CD4-positive, alpha-beta T cell treated with Interleukin-4 for 1 hour (primary cell): ENCODE results near the gene GAL3ST1.

ENCODE experiments used
- DNase-seq, 2 donors: peaks; one replicate each; pipeline ENCODE4 v3.0.0-alpha.2; 2020 to 2022

GAL3ST1 gene

GRCh38 chr22:30523646-30524489, 50.6 kb downstream of the GAL3ST1 start:
- DNase-seq: no peak

DNA sequence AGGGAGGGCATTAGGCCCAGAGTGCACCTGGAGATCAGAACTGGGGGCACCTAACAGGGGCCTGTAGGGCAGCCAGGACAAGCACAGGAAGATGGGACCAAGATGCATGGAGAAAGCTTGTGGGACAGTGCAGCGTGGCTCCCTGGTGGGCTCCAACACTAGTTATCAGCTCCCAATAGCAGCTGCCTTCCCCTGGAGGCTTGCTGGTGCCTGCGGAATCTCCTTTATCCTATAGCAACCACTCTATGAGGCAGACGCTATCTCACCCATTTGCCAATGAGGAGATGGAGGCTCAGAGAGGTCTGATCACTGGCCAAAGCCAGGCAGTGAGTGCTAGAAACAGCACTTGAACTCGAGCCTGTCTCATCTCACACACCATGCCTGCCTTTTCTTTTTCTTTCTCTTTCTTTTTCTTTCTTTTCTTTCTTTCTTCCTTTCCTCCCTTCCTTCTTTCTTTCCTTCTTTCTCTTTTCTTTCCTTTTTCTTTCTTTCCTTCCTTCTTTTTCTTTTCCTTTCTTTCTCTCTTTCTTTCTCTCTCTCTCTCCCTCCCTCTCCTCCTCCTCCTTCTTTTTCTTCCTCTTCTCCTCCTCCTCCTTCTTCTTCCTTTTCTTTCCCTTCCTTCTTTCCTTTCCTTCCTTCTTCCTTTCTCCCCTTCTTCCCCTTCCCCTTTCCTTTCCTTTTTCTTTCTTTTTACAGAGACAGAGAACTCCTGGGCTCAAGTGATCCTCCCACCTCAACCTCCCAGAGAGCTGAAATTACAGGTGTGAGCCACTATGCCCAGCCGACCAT, 52.9 kb downstream of the GAL3ST1 start:
- DNase-seq: no peak

DNA sequence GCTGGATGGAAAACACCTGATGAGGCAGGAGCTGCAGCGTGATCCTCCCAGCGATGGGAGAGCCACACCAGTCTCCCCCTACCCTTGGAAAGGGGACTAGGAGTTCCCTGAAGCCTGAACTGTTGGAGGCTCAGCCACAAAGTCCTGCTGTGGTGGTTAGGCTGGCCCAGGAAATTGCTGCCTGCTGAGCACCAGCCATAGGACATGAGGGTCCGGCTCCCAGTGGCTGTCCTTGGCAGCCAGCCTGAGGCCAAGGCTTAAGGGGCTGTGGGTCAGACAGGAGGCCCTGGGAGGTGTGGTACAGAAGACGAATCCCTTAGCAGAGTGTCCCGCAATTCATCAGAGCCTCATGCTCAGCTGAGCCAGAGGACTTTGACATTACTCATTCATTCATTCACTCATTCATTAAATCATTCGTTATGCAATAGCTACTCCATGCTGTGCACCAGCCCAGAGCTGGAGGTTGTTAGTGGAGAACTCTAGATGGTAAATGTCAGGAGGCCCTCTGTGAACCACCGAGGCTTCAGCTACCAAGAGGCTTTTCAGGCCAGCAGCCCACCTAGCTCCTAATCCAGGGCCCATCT, 54.5 kb downstream of the GAL3ST1 start:
- DNase-seq: no peak

GRCh38 chr22:30516731-30517130, 57.7 kb downstream of the GAL3ST1 start:
- no peak for DNase-seq

DNA sequence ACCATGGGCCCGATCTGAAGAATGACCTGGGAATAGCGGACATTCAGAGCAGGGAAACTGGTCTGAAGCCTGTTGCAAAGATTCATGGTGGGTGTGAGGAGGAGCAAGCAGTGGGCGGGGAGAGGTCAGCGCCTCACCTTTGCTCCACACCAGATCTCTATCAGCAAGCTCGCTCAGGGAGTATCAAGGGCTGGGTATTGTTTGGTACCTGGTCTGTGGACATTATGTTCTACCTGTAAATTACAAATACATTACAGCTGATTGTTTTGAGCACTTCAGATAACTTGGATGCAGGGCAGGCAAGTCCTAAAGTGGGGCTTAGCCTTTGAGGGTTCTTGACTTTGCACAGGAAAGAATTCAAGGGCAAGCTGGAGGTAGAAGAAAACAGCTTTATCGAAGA, 58.2 kb downstream of the GAL3ST1 start:
- no peak for DNase-seq

DNA sequence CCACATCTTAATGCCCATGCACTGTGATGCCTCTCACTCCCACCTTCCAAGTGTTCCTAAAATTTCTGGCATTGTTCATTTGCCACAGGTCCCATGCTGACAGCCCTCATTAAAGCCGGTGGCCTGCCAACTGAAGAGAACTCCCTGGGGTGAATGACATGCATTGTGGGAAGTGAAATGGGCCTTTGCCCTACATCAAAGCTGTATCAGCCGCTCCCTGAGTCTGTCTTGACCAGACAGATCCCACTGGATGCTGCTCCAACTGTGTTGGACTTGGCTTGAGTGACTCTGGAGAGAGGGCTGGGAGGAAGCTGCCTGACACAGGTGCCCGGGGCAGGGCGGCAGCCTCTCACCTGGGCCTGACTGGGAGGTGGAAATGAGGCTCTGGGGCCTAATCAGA, 60.2 kb downstream of the GAL3ST1 start:
- DNase-seq: no peak

- DNase-seq: no peak
Measured at GRCh38 chr22:30513462-30513861, 61.0 kb downstream of the GAL3ST1 start.

DNA sequence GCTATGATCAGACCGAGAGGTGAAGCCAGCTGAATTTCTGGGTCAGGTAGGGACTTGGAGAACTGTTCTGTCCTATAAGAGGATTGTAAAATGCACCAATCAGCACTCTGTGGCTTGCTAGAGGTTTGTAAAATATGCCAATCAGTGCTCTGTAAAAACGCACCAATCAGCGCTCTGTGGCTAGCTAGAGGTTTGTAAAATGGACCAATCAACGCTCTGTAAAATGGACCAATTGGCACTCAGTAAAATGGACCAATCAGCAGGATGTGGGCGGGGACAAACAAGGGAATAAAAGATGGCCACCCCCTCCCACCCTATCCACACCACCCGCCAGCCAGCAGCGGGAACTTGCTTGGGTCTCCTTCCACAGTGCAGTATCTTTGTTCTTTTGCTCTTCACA, 62.6 kb downstream of the GAL3ST1 start:
- no peak for DNase-seq

DNA sequence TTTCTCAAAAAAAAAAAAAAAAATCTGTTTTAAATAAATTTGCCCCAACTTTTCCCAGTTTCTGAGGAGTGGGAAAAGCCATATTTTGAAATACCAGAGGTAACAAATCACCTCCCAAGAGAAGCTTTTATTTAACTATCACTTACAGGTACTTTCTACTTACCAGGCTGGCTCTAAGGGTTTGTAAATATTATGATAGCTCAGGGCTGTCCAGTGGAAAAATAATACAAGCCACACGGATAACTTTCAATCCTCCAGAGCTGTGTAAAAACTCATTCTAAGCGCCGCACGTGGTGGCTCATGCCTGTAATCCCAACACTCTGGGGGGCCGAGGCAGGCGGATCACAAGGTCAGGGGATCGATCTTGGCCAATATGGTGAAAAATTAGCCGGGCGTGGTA, 63.4 kb downstream of the GAL3ST1 start:
- DNase-seq: no peak

DNA sequence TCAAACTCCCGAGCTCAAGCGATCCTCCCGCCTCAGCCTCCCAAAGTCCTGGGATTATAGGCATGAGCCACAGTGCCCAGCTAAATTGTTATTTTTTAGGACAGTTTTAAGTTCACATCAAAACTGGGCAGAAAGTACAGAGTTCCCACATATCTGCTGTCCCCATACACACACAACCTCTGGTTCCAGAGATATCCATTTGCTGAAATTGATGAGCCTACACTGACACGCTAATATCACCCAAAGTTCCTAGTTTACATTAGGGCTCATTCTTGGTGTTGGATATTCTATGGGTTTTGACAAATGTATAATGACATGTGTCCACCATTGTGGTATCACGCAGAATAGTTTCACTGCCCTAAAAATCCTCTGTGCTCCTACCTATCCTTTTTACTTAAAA, 66.2 kb downstream of the GAL3ST1 start:
- no peak for DNase-seq

DNA sequence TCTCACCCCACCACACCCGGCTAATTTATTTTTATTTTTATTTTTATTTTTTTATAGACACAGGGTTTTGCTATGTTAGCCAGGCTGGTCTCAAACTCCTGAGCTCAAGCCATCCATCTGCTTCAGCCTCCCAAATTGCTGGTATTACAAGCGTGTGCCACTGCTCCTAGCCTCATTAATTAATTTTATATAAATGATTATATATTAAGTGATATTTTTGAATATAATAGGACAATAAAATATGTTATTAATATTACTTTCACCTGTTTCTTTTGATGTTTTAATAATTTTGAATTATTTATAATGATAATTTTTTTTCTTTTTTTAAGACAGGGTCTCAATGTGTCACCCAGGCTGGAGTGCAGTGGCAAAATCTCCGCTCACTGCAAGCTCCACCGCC, 66.8 kb downstream of the GAL3ST1 start:
- DNase-seq: no peak

- no peak for DNase-seq
Measured at GRCh38 chr22:30506507-30506968, 67.9 kb downstream of the GAL3ST1 start.
